ENCODE measurements around the gene ZHX3.

ZHX3 gene

GRCh38 chr20:41131594-41132387, 185.7 kb downstream of the ZHX3 start:
- DNase-seq: no peak

All from right hindlimb (tissue), 1 donor.